ENCODE results near the gene CAMSAP1.

CAMSAP1 gene

GRCh38 chr9:135941288-135941995 is 34.1 kb upstream of the CAMSAP1 start:
- in situ Hi-C loops (cut with HindIII; ENCODE audit: low sequenced_read_pairs), result no loop called here

- in situ Hi-C loops (cut with HindIII; ENCODE audit: low sequenced_read_pairs), result no loop called here
Observed at GRCh38 chr9:135939351-135940265, 32.3 kb upstream of the CAMSAP1 start.

GRCh38 chr9:135937521-135938489 is 30.5 kb upstream of the CAMSAP1 start:
- in situ Hi-C loops (cut with HindIII; ENCODE audit: low sequenced_read_pairs), result no loop called here

GRCh38 chr9:135933114-135933513 is 25.8 kb upstream of the CAMSAP1 start:
- in situ Hi-C loops (cut with HindIII; ENCODE audit: low sequenced_read_pairs), result no loop called here

- in situ Hi-C loops (cut with HindIII; ENCODE audit: low sequenced_read_pairs), result no loop called here
Observed at GRCh38 chr9:135932656-135933055, 25.3 kb upstream of the CAMSAP1 start.

GRCh38 chr9:135931349-135931820 is 24.0 kb upstream of the CAMSAP1 start:
- in situ Hi-C loops (cut with HindIII; ENCODE audit: low sequenced_read_pairs), result no loop called here

GRCh38 chr9:135930446-135931345 is 23.4 kb upstream of the CAMSAP1 start:
- in situ Hi-C loops (cut with HindIII; ENCODE audit: low sequenced_read_pairs), result no loop called here

GRCh38 chr9:135929656-135930445 is 22.5 kb upstream of the CAMSAP1 start:
- in situ Hi-C loops (cut with HindIII; ENCODE audit: low sequenced_read_pairs), result no loop called here

GRCh38 chr9:135928731-135929655 is 21.6 kb upstream of the CAMSAP1 start:
- in situ Hi-C loops (cut with HindIII; ENCODE audit: low sequenced_read_pairs), result no loop called here

GRCh38 chr9:135928074-135928730 is 20.9 kb upstream of the CAMSAP1 start:
- in situ Hi-C loops (cut with HindIII; ENCODE audit: low sequenced_read_pairs), result no loop called here

GRCh38 chr9:135927195-135928013 is 20.1 kb upstream of the CAMSAP1 start:
- in situ Hi-C loops (cut with HindIII; ENCODE audit: low sequenced_read_pairs), result no loop called here

GRCh38 chr9:135926402-135927194 is 19.3 kb upstream of the CAMSAP1 start:
- in situ Hi-C loops (cut with HindIII; ENCODE audit: low sequenced_read_pairs), result no loop called here

- in situ Hi-C loops (cut with HindIII; ENCODE audit: low sequenced_read_pairs), result no loop called here
Observed at GRCh38 chr9:135925496-135926133, 18.3 kb upstream of the CAMSAP1 start.

- in situ Hi-C loops (cut with HindIII; ENCODE audit: low sequenced_read_pairs), result no loop called here
Observed at GRCh38 chr9:135924628-135925338, 17.4 kb upstream of the CAMSAP1 start.

- in situ Hi-C loops (cut with HindIII; ENCODE audit: low sequenced_read_pairs), result no loop called here
Observed at GRCh38 chr9:135923508-135923907, 16.2 kb upstream of the CAMSAP1 start.

Data from DLD1 (cell line).